22Rv1 (cell line): Measurements from ENCODE around the gene CDYL.

Experiments used
- H3K27ac ChIP-seq: fragments of 450-650 bp; 2 replicates; pipeline ENCODE4 v1.5.1; 2017
- ZFX ChIP-seq: fragments of 450-650 bp; IDR thresholded peaks from 2 replicates; pipeline ENCODE4 v1.6.1; 2017; ENCODE audit warnings: antibody characterized with exemption, borderline replicate concordance
- TF ChIP-seq, protein P1 (sequence below): fragments of 450-650 bp; IDR thresholded peaks from 2 replicates; pipeline ENCODE4 v1.5.1; 2017; ENCODE audit warnings: mild to moderate bottlenecking

The CDYL gene

DNA sequence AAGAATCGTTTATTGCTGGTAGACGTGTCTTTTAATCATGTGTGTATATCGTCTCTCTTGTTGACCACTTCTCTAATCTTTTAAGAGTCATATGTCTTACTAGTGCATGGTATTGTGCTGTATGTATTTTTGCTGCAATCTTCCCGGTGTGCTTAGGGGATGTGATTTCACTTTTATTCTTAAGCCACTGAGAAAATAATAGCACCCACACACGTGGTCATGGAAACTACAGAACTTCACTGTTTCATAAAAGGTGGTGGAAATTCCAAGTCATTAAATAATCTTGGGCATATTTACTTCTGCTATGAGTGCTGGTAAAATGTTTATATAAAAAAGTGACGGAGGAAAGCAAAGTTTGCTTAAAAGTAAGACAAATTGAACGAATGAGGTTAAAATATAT, 3.0 kb upstream of the CDYL start:
- no peak overlapping the region for H3K27ac ChIP-seq
- TF ChIP-seq ZFX, result no peak
- TF ChIP-seq, protein P1, sequence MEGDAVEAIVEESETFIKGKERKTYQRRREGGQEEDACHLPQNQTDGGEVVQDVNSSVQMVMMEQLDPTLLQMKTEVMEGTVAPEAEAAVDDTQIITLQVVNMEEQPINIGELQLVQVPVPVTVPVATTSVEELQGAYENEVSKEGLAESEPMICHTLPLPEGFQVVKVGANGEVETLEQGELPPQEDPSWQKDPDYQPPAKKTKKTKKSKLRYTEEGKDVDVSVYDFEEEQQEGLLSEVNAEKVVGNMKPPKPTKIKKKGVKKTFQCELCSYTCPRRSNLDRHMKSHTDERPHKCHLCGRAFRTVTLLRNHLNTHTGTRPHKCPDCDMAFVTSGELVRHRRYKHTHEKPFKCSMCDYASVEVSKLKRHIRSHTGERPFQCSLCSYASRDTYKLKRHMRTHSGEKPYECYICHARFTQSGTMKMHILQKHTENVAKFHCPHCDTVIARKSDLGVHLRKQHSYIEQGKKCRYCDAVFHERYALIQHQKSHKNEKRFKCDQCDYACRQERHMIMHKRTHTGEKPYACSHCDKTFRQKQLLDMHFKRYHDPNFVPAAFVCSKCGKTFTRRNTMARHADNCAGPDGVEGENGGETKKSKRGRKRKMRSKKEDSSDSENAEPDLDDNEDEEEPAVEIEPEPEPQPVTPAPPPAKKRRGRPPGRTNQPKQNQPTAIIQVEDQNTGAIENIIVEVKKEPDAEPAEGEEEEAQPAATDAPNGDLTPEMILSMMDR, result no peak

DNA sequence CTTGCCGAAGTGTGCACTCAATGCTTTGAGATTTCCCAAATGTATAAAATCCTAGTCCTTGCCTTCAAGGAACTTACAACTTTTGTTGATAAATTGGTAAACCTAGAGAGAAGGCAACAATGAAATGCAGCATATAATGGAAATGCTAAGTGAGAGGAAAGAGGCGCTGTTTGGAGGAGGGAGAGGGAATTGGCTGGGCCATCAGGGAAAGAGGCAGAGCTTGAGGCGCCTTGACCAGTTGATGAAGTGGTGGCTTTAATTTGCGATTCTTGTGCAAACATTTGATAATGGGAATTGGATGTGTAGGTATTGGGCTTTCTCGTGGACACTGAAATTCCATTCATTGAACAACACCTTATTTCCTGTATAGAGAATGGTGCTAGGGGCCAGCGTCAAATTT, 1.9 kb upstream of the CDYL start:
- TF ChIP-seq ZFX, result no peak
- TF ChIP-seq, protein P1, result no peak
- no peak overlapping the region for H3K27ac ChIP-seq

DNA sequence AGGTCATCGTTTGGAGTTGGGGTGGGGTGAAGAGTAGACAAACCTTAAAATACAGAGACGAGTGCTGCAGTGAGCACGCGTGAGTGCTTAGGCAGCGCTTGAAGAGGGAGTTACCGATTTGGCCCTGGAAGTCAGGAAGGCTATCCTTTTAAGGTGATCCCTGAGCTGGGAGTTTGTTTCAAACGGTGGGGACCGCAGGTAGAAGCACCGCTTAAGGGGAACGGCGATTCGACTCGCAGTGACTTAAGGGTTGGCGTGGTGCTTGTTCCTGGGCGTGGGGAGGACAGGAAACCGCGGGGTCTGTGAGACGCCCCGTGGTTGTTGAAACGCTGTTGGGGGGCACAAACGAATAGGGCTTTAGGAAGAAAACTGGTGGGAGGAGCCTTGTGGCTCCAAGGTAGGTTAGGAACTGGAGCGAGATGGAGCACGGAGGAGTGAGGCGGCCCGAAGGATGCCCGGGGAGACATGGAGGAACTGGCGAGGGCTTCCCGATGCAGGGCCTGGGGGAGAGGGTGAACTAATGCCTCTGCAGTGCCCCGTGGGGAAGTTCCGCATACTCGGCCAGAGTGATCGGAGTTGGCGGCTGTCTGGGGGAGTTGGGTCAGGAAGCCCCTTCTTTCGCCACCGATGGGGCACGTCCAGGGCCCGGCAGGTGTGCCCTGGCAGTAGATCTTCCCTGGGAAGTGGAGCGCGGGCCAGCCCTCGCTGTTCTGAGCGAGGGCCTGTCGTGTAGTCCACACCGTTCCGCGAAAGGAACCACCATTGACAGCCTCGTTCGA, 1.3 kb upstream of the CDYL start:
- peak overlapping the region; percentile 85 for H3K27ac ChIP-seq
- TF ChIP-seq ZFX, result no peak
- TF ChIP-seq, protein P1, result no peak

- H3K27ac ChIP-seq, result peak overlapping the region; percentile 85
- TF ChIP-seq ZFX, result no peak
- TF ChIP-seq, protein P1, result peak; percentile 43
Observed at GRCh38 chr6:4775494-4776130, 592 bp upstream of the CDYL start.

DNA sequence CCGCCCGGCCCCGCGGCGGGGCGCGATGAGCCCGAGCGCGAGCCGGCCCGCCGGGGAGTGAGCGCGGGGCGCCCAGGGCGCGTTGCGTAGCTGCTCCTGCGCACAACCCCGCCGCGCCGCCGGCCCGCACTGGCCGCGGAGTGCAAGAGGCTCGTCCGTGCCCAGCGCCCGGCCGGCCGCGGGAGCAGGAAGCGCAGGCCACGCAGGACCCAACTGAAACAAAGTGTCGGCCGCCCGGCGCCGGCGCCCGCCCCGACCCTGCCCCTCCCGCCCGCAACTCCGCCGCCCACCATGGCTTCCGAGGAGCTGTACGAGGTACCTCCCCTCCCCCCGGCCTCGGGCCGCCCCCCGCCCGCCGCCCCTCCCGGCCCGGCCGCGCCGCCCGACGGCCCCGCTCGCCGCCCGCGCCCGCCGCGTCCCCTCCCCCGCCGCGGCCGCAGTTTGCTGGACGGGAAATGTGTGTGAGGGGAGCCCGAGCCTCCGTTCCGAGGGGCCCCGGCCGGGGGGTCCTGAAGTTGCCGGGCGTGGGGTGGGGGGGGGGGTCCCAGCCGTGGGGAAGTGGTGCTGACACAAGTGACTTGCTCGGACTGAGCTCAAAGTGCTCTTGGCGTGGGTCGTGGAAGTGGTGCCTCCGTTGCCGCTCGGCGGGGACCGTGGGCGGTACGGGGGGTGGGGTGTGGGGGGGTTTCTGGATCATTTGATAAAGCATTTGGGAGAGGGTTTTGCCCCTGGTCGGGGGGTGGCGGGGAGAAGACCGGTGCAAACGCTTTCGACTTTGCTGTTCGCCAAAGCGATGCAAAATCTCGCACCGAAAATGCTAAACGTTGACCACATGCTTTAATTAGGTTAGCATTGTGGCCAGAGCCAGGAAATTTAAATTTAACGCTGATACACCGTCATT, 539 bp downstream of the CDYL start:
- peak overlapping the region; percentile 85 for H3K27ac ChIP-seq
- TF ChIP-seq, protein P1, result no peak
- no peak for TF ChIP-seq ZFX

GRCh38 chr6:4777394-4777935, 1.3 kb downstream of the CDYL start:
- peak overlapping the region; percentile 85 for H3K27ac ChIP-seq
- no peak for TF ChIP-seq ZFX
- TF ChIP-seq, protein P1, result no peak
